H9 (cell line): ENCODE results near the gene HCRT. TPM values are rescaled to one million over a fixed set of nuclear protein-coding genes. Genes with fewer than 3 reads are reported as not detected.
A peak's percentile ranks its signal among the peaks of the same experiment; 100 is the strongest.

Source experiments
- DNase-seq: peaks from one replicate; pipeline ENCODE4 v3.0.0-alpha.2; 2017
- H2AFZ ChIP-seq: one replicate; pipeline ENCODE4 v1.6.1; 2013; ENCODE audit warnings: mild to moderate bottlenecking, low read length, control low read depth, moderate library complexity
- H2AK5ac ChIP-seq: 2 replicates; pipeline ENCODE4 v1.6.1; 2013; ENCODE audit warnings: low read length, control low read depth, mixed read lengths; ENCODE audit not compliant: insufficient read length
- H2BK120ac ChIP-seq: one replicate; pipeline ENCODE4 v1.6.1; 2013; ENCODE audit warnings: low read depth, mild to moderate bottlenecking, low read length, control low read depth, inconsistent platforms; ENCODE audit not compliant: poor library complexity, severe bottlenecking
- H2BK12ac ChIP-seq: 2 replicates; pipeline ENCODE4 v1.6.1; 2013; ENCODE audit warnings: low read length, control low read depth, mixed read lengths, low read depth; ENCODE audit not compliant: insufficient read length
- H2BK15ac ChIP-seq: 2 replicates; pipeline ENCODE4 v1.6.1; 2013; ENCODE audit warnings: low read depth, low read length, control low read depth
- H2BK20ac ChIP-seq: one replicate; pipeline ENCODE4 v1.6.1; 2013; ENCODE audit warnings: low read depth, mild to moderate bottlenecking, low read length, control low read depth, inconsistent platforms; ENCODE audit not compliant: poor library complexity, severe bottlenecking
- H2BK5ac ChIP-seq: 2 replicates; pipeline ENCODE4 v1.6.1; 2013; ENCODE audit warnings: low read length, control low read depth, mixed read lengths; ENCODE audit not compliant: insufficient read length
- H3K14ac ChIP-seq: 2 replicates; pipeline ENCODE4 v1.6.1; 2013; ENCODE audit warnings: low read length, control low read depth; ENCODE audit not compliant: insufficient read depth
- H3K18ac ChIP-seq: 2 replicates; pipeline ENCODE4 v1.6.1; 2013; ENCODE audit warnings: low read depth, mild to moderate bottlenecking, mixed read lengths, low read length, control low read depth; ENCODE audit not compliant: insufficient read length
- H3K23ac ChIP-seq: 2 replicates; pipeline ENCODE4 v1.6.1; 2013; ENCODE audit warnings: low read length, control low read depth, mixed read lengths, low read depth; ENCODE audit not compliant: insufficient read length
- H3K23me2 ChIP-seq: 2 replicates; pipeline ENCODE4 v1.6.1; 2013; ENCODE audit warnings: low read depth, mild to moderate bottlenecking, mixed read lengths, low read length, control low read depth; ENCODE audit not compliant: insufficient read length, poor library complexity, severe bottlenecking
- H3K27ac ChIP-seq: 2 replicates; pipeline ENCODE4 v1.5.1; 2013; ENCODE audit warnings: low read length, control low read depth, mixed read lengths, low read depth; ENCODE audit not compliant: insufficient read length
- H3K27me3 ChIP-seq: 2 replicates; pipeline ENCODE4 v1.6.1; 2013; ENCODE audit warnings: low read length, control low read depth, inconsistent platforms; ENCODE audit not compliant: insufficient read depth
- H3K4ac ChIP-seq: 2 replicates; pipeline ENCODE4 v1.6.1; 2013; ENCODE audit warnings: low read depth, mild to moderate bottlenecking, control low read depth, inconsistent platforms, low read length, moderate library complexity
- H3K4me1 ChIP-seq: 2 replicates; pipeline ENCODE4 v1.6.1; 2013; ENCODE audit warnings: low read length, control low read depth, inconsistent platforms; ENCODE audit not compliant: insufficient read depth
- H3K4me2 ChIP-seq: 2 replicates; pipeline ENCODE4 v1.6.1; 2013; ENCODE audit warnings: low read length, control low read depth, mixed read lengths; ENCODE audit not compliant: insufficient read length, insufficient read depth
- H3K56ac ChIP-seq: 2 replicates; pipeline ENCODE4 v1.6.1; 2013; ENCODE audit warnings: low read depth, mild to moderate bottlenecking, mixed read lengths, low read length, control low read depth; ENCODE audit not compliant: insufficient read length
- H3K79me1 ChIP-seq: 2 replicates; pipeline ENCODE4 v1.6.1; 2013; ENCODE audit warnings: low read depth, mild to moderate bottlenecking, moderate library complexity, low read length, control low read depth, inconsistent platforms; ENCODE audit not compliant: insufficient read depth, poor library complexity, severe bottlenecking
- H3K79me2 ChIP-seq: 2 replicates; pipeline ENCODE4 v1.6.1; 2013; ENCODE audit warnings: low read length, control low read depth, inconsistent platforms; ENCODE audit not compliant: insufficient read depth
- H3K9ac ChIP-seq: 2 replicates; pipeline ENCODE4 v1.6.1; 2013; ENCODE audit warnings: low read length, control low read depth, mixed read lengths; ENCODE audit not compliant: insufficient read length; ENCODE audit errors: extremely low read depth
- H3K9me3 ChIP-seq: one replicate; pipeline ENCODE4 v1.6.1; 2013; ENCODE audit warnings: low read depth, low read length, inconsistent platforms; ENCODE audit not compliant: control insufficient read depth
- H3T11ph ChIP-seq: one replicate; pipeline ENCODE4 v1.6.1; 2013; ENCODE audit warnings: mild to moderate bottlenecking, low read length, control low read depth, inconsistent platforms
- H4K20me1 ChIP-seq: one replicate; pipeline ENCODE4 v1.6.1; 2013; ENCODE audit not compliant: control insufficient read depth, insufficient read length, insufficient read depth
- H4K5ac ChIP-seq: 2 replicates; pipeline ENCODE4 v1.6.1; 2013; ENCODE audit warnings: low read depth, mild to moderate bottlenecking, mixed read lengths, low read length, control low read depth; ENCODE audit not compliant: insufficient read length
- H4K8ac ChIP-seq: replicated peaks from 2 replicates; pipeline ENCODE4 v1.6.1; 2013; ENCODE audit warnings: low read length, control low read depth, mixed read lengths, low read depth; ENCODE audit not compliant: insufficient read length
- H4K91ac ChIP-seq: 2 replicates; pipeline ENCODE4 v1.6.1; 2013; ENCODE audit warnings: low read depth, mild to moderate bottlenecking, moderate library complexity, mixed read lengths, low read length, control low read depth; ENCODE audit not compliant: insufficient read length
- H3K27ac Mint-ChIP-seq, 3 experiments: 2 replicates in 2 of 3; 3 replicates in 1 of 3; pipeline ENCODE4 v1.8.0; 2020 to 2021; ENCODE audit warnings: mixed read lengths in 3 of 3, mild to moderate bottlenecking in 1 of 3, moderate library complexity in 1 of 3
- H3K27me3 Mint-ChIP-seq: 2 replicates; pipeline ENCODE4 v1.8.0; 2021; ENCODE audit warnings: low read depth, mild to moderate bottlenecking, moderate library complexity, mixed read lengths
- H3K36me3 Mint-ChIP-seq, 3 experiments: 2 replicates in 2 of 3; 3 replicates in 1 of 3; pipeline ENCODE4 v1.8.0; 2020 to 2021; ENCODE audit warnings: low read depth in 3 of 3, mixed read lengths in 3 of 3; ENCODE audit not compliant: insufficient read depth in 1 of 3
- H3K4me1 Mint-ChIP-seq, 2 experiments: 2 replicates each; pipeline ENCODE4 v1.8.0; 2020; ENCODE audit warnings: mixed read lengths in 2 of 2
- H3K4me3 Mint-ChIP-seq, 2 experiments: 2 replicates in 1 of 2; 3 replicates in 1 of 2; pipeline ENCODE4 v1.8.0; 2020 to 2021; ENCODE audit warnings: mild to moderate bottlenecking in 2 of 2, mixed read lengths in 2 of 2, moderate library complexity in 1 of 2
- H3K9me3 Mint-ChIP-seq, 2 experiments: 2 replicates in 1 of 2; 3 replicates in 1 of 2; pipeline ENCODE4 v1.8.0; 2020; ENCODE audit warnings: mild to moderate bottlenecking in 2 of 2, mixed read lengths in 2 of 2, moderate library complexity in 1 of 2
- WGBS: extraction: QIAGEN DNeasy Blood & Tissue Kit; methylation state at CpG from one replicate; pipeline ENCODE4 v1.1.7; 2013; ENCODE audit warnings: missing lambda C conversion rate, low lambda C conversion rate, mixed read lengths; ENCODE audit not compliant: insufficient read length; ENCODE audit errors: extremely low coverage; 5-methylcytosine and 5-hydroxymethylcytosine counted together
- total RNA-seq: library from RNA; stranded (reverse); gene quantifications from 2 replicates; pipeline ENCODE4 v1.2.1, GENCODE V29; 2021
- TF ChIP-seq, protein P1 (sequence below): fragments of 200-600 bp; sonication (generic); conservative IDR thresholded peaks from 3 replicates; pipeline ENCODE4 v1.8.0; 2021; ENCODE audit warnings: antibody characterized with exemption, mild to moderate bottlenecking

The HCRT gene
- total RNA-seq, 1 experiment from 2014 or later: not detected

DNA sequence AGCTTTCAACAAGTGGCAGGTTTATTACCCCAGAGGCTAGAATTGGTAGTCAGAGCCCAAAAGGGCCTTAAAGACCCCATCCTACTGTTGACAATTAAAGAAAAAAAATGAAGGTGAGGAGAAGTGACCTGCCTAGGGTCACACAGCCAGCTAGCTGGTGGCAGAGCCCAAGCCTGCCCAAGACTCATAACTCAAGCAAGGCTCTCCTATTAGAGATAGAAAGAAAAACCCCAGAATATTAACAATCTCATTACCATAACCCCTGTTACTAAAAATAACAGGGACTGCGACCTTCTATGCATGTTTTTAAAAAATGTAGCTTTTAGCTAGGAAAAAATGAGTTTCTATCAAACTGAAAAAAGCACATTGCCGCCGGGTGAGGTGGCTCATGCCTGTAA is 48.6 kb downstream of the HCRT start:
- Histone ChIP-seq H2BK120ac (no peak overlapping the region), H3K23me2 (no peaks in the 10 kb centered on the region), H3K56ac (no peak overlapping the region), H4K20me1 (no peaks in the 10 kb centered on the region), H3K14ac (no peak overlapping the region), H3K27me3 (no peaks in the 10 kb centered on the region), H2BK12ac (no peak overlapping the region), H3K27ac (peak overlapping the region; percentile 50), H3K9me3 (no peaks in the 10 kb centered on the region), H3K4me1 (peaks cover 5% of the 10 kb centered on the region; the same call in 1 of the 2 replicates), H3K79me2 (peaks cover 2% of the 10 kb centered on the region; the same call in 1 of the 2 replicates), H2AK5ac (no peak overlapping the region), H4K5ac (no peak overlapping the region), H3K4ac (no peak overlapping the region), H3K79me1 (peaks cover 9% of the 10 kb centered on the region), H4K91ac (no peak overlapping the region), H2AFZ (no peak overlapping the region), H2BK5ac (no peak overlapping the region), H3K9ac (no peak overlapping the region), H3K23ac (no peak overlapping the region), H4K8ac (no peak overlapping the region), H3K4me2 (no peak overlapping the region), H3K18ac (no peak overlapping the region), H2BK20ac (no peak overlapping the region), H3T11ph (no peak overlapping the region), H2BK15ac (no peak overlapping the region)
- TF ChIP-seq, protein P1, sequence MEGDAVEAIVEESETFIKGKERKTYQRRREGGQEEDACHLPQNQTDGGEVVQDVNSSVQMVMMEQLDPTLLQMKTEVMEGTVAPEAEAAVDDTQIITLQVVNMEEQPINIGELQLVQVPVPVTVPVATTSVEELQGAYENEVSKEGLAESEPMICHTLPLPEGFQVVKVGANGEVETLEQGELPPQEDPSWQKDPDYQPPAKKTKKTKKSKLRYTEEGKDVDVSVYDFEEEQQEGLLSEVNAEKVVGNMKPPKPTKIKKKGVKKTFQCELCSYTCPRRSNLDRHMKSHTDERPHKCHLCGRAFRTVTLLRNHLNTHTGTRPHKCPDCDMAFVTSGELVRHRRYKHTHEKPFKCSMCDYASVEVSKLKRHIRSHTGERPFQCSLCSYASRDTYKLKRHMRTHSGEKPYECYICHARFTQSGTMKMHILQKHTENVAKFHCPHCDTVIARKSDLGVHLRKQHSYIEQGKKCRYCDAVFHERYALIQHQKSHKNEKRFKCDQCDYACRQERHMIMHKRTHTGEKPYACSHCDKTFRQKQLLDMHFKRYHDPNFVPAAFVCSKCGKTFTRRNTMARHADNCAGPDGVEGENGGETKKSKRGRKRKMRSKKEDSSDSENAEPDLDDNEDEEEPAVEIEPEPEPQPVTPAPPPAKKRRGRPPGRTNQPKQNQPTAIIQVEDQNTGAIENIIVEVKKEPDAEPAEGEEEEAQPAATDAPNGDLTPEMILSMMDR: no peak
- no CpG with 5 or more reads among the region's 3 CpGs for WGBS
- Mint-ChIP-seq H3K27ac (peak overlapping the region in 2 of 3 experiments; percentile 57 to 90; a peak in 3 of 7 replicates), H3K4me3 (no peak overlapping the region), H3K9me3 (no peaks in the 10 kb centered on the region), H3K27me3 (no peaks in the 10 kb centered on the region), H3K36me3 (peaks cover 0 to 19% (median 0%) of the 10 kb centered on the region in 3 experiments; a peak in 4 of 7 replicates), H3K4me1 (peaks cover 26 to 40% of the 10 kb centered on the region in 2 experiments)
- DNase-seq: no peak
